GM12878 (cell line): ENCODE measurements around the gene ADRA2B.

Source experiments
- ATF7 ChIP-seq: fragments of 450-650 bp; IDR thresholded peaks from 2 replicates; pipeline ENCODE4 v1.6.1; 2016; ENCODE audit warnings: low read depth, mild to moderate bottlenecking
- EP300 ChIP-seq, 2 experiments: fragments of 150-350 bp in 1 of 2; IDR thresholded peaks; 2 replicates each; pipeline ENCODE4 v1.6.1; 2011 to 2012; ENCODE audit warnings: low read depth in 2 of 2, low read length in 2 of 2, borderline replicate concordance in 1 of 2, improper control_type of control experiment in 1 of 2, inconsistent platforms in 1 of 2; ENCODE audit not compliant: control insufficient read depth in 1 of 2
- POLR2AphosphoS5 ChIP-seq: IDR thresholded peaks from 2 replicates; pipeline ENCODE4 v1.6.1; 2011; ENCODE audit warnings: mild to moderate bottlenecking, low read length, inconsistent platforms
- RAD21 ChIP-seq: IDR thresholded peaks from 2 replicates; pipeline ENCODE4 v1.6.1; 2011; ENCODE audit warnings: mild to moderate bottlenecking, low read depth, low read length, moderate library complexity; ENCODE audit not compliant: insufficient read depth
- RBBP5 ChIP-seq: fragments of 200-600 bp; sonication (generic); conservative IDR thresholded peaks from 2 replicates; pipeline ENCODE4 v1.6.1; 2016
- SMC3 ChIP-seq: IDR thresholded peaks from 2 replicates; pipeline ENCODE4 v1.6.1; 2011; ENCODE audit warnings: low read length, improper control_type of control experiment, borderline replicate concordance
- ZNF207 ChIP-seq: fragments of 450-650 bp; IDR thresholded peaks from 2 replicates; pipeline ENCODE4 v1.6.1; 2014; ENCODE audit warnings: antibody characterized with exemption, mild to moderate bottlenecking, borderline replicate concordance
- TF ChIP-seq, protein P1 (sequence below): IDR thresholded peaks from 2 replicates; pipeline ENCODE4 v1.6.1; 2012; ENCODE audit warnings: mild to moderate bottlenecking, low read depth, low read length
- TF ChIP-seq, protein P2 (sequence below), 3 experiments: IDR thresholded peaks in 2 of 3; conservative IDR thresholded peaks in 1 of 3; 2 replicates each; pipeline ENCODE4 v1.5.1; 2011; ENCODE audit warnings: low read depth in 3 of 3, low read length in 3 of 3, mild to moderate bottlenecking in 3 of 3, control low read depth in 2 of 3, moderate library complexity in 2 of 3, inconsistent platforms in 1 of 3, mixed read lengths in 1 of 3; ENCODE audit not compliant: control insufficient read depth in 2 of 3, insufficient read depth in 1 of 3; ENCODE audit errors: extremely low read depth in 1 of 3
- TF ChIP-seq, protein P3 (sequence below): IDR thresholded peaks from 2 replicates; pipeline ENCODE4 v1.6.1; 2012; ENCODE audit warnings: low read depth, low read length, improper control_type of control experiment

DNA sequence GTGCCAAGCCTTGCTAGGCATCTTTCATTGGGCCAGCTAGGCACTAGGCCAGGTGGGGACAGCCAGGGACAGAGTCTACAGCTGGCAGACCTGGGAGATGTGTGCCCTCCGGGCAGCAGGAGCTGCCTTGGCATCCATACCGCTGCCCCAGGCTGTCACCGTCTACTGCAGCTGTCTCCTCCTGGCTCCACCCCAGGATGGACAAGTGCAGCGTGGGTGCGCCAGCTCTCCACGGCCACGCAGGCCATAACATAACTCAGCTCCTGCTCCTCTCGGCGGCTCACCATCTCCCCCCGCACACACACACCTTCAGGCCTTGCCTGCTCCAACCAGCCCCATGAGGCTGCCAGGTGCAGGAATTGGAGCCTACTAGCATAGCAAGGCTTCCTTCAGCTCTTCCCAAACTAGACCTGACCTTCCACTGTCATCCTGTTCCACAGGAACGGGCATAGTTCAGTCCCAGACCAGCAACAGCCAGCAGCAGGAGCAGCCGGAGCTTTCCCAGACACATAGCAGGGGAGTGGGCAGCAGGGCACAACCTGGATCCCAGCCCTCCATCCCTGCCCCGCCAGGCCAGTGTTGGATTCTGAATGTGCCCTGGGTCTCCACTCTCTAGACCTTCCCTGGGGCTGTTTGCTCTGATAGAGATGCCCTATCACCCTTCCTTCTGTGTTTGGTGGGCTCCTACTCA is 2.5 kb upstream of the ADRA2B start:
- no peak for TF ChIP-seq RAD21
- TF ChIP-seq SMC3 = no peak
- TF ChIP-seq, protein P1, sequence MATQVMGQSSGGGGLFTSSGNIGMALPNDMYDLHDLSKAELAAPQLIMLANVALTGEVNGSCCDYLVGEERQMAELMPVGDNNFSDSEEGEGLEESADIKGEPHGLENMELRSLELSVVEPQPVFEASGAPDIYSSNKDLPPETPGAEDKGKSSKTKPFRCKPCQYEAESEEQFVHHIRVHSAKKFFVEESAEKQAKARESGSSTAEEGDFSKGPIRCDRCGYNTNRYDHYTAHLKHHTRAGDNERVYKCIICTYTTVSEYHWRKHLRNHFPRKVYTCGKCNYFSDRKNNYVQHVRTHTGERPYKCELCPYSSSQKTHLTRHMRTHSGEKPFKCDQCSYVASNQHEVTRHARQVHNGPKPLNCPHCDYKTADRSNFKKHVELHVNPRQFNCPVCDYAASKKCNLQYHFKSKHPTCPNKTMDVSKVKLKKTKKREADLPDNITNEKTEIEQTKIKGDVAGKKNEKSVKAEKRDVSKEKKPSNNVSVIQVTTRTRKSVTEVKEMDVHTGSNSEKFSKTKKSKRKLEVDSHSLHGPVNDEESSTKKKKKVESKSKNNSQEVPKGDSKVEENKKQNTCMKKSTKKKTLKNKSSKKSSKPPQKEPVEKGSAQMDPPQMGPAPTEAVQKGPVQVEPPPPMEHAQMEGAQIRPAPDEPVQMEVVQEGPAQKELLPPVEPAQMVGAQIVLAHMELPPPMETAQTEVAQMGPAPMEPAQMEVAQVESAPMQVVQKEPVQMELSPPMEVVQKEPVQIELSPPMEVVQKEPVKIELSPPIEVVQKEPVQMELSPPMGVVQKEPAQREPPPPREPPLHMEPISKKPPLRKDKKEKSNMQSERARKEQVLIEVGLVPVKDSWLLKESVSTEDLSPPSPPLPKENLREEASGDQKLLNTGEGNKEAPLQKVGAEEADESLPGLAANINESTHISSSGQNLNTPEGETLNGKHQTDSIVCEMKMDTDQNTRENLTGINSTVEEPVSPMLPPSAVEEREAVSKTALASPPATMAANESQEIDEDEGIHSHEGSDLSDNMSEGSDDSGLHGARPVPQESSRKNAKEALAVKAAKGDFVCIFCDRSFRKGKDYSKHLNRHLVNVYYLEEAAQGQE = no peak
- TF ChIP-seq, protein P2, sequence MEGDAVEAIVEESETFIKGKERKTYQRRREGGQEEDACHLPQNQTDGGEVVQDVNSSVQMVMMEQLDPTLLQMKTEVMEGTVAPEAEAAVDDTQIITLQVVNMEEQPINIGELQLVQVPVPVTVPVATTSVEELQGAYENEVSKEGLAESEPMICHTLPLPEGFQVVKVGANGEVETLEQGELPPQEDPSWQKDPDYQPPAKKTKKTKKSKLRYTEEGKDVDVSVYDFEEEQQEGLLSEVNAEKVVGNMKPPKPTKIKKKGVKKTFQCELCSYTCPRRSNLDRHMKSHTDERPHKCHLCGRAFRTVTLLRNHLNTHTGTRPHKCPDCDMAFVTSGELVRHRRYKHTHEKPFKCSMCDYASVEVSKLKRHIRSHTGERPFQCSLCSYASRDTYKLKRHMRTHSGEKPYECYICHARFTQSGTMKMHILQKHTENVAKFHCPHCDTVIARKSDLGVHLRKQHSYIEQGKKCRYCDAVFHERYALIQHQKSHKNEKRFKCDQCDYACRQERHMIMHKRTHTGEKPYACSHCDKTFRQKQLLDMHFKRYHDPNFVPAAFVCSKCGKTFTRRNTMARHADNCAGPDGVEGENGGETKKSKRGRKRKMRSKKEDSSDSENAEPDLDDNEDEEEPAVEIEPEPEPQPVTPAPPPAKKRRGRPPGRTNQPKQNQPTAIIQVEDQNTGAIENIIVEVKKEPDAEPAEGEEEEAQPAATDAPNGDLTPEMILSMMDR (IDR thresholded peaks at IDR 0.05 in 2 of 3, conservative IDR thresholded peaks at IDR 0.05 in 1 of 3; ENCODE audit: control insufficient read depth in 2 of 3, extremely low read depth in 1 of 3, insufficient read depth in 1 of 3, low read depth in 3 of 3, low read length in 3 of 3) = no peak
- TF ChIP-seq, protein P3, sequence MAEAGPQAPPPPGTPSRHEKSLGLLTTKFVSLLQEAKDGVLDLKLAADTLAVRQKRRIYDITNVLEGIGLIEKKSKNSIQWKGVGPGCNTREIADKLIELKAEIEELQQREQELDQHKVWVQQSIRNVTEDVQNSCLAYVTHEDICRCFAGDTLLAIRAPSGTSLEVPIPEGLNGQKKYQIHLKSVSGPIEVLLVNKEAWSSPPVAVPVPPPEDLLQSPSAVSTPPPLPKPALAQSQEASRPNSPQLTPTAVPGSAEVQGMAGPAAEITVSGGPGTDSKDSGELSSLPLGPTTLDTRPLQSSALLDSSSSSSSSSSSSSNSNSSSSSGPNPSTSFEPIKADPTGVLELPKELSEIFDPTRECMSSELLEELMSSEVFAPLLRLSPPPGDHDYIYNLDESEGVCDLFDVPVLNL = no peak
- TF ChIP-seq ATF7 = no peak
- no peak for TF ChIP-seq POLR2AphosphoS5
- TF ChIP-seq ZNF207 = no peak
- TF ChIP-seq RBBP5 = no peak
- TF ChIP-seq EP300 (IDR thresholded peaks at IDR 0.05; ENCODE audit: borderline replicate concordance in 1 of 2, control insufficient read depth in 1 of 2, low read depth in 2 of 2, low read length in 2 of 2) = no peak
